Astrocyte of the spinal cord (primary cell): ENCODE data around the gene SLC29A3.

ENCODE experiments used
- DNase-seq: peaks from one replicate; pipeline ENCODE4 v3.0.0; 2011; ENCODE audit warnings: low read depth, low spot score
- H3K4me3 ChIP-seq: 2 replicates; pipeline ENCODE4 v1.5.1; 2011; ENCODE audit warnings: low read depth, mild to moderate bottlenecking, low read length, moderate library complexity
- CTCF ChIP-seq: IDR thresholded peaks from 2 replicates; pipeline ENCODE4 v1.5.1; 2012; ENCODE audit warnings: low read depth, mild to moderate bottlenecking, low read length, inconsistent platforms
- in situ Hi-C: cut with HindIII; loops from 2 replicates; pipeline ENCODE4 v1.10.0; 2017; ENCODE audit warnings: low sequenced_read_pairs

The SLC29A3 gene

GRCh38 chr10:71330789-71331404 lies 11.8 kb downstream of the SLC29A3 start:
- no peak overlapping the region for H3K4me3 ChIP-seq
- TF ChIP-seq CTCF: no peak
- no peak for DNase-seq
- in situ Hi-C loops: no loop called here

- in situ Hi-C loops: no loop called here
- H3K4me3 ChIP-seq: no peak overlapping the region
- TF ChIP-seq CTCF: no peak
- no peak for DNase-seq
These were observed 12.7 kb downstream of the SLC29A3 start for GRCh38 chr10:71331736-71332135.

GRCh38 chr10:71332466-71332865 lies 13.4 kb downstream of the SLC29A3 start:
- no peak overlapping the region for H3K4me3 ChIP-seq
- no peak for DNase-seq
- in situ Hi-C loops: no loop called here
- no peak for TF ChIP-seq CTCF

- in situ Hi-C loops: no loop called here
- no peak for DNase-seq
- H3K4me3 ChIP-seq: no peak overlapping the region
- no peak for TF ChIP-seq CTCF
These were observed 14.2 kb downstream of the SLC29A3 start for GRCh38 chr10:71333129-71333887.

- DNase-seq: no peak
- no peak for TF ChIP-seq CTCF
- in situ Hi-C loops: no loop called here
- no peak overlapping the region for H3K4me3 ChIP-seq
These were observed 15.2 kb downstream of the SLC29A3 start for GRCh38 chr10:71334221-71334791.

- TF ChIP-seq CTCF: no peak
- H3K4me3 ChIP-seq: no peak overlapping the region
- no peak for DNase-seq
- in situ Hi-C loops: no loop called here
These were observed 16.2 kb downstream of the SLC29A3 start for GRCh38 chr10:71335173-71335708.
